ENCODE measurements around the gene PDZD8. TPM values are rescaled to one million over a fixed set of nuclear protein-coding genes. Genes with fewer than 3 reads are reported as not detected.

Gene PDZD8
- total and polyA plus RNA-seq, 2 experiments from 2014 or later, result 4.7 to 12.9 TPM

- no peak overlapping the region for H3K27ac ChIP-seq
- H3K27me3 ChIP-seq, result no peaks in the 10 kb centered on the region
- no peaks in the 10 kb centered on the region for H3K4me1 ChIP-seq (ENCODE audit: low read depth)
- H3K36me3 ChIP-seq, result no peaks in the 10 kb centered on the region
- no peak for TF ChIP-seq CTCF (IDR thresholded peaks at IDR 0.05; ENCODE audit: low read depth, low read length)
- DNase-seq (ENCODE audit: low read depth in 1 of 2, low spot score in 1 of 2), result no peak
- no peak overlapping the region for H3K4me3 ChIP-seq
- no peaks in the 10 kb centered on the region for H3K9me3 ChIP-seq (ENCODE audit: low read depth)
Observed at GRCh38 chr10:117352724-117353123, 22.5 kb downstream of the PDZD8 start.

DNA sequence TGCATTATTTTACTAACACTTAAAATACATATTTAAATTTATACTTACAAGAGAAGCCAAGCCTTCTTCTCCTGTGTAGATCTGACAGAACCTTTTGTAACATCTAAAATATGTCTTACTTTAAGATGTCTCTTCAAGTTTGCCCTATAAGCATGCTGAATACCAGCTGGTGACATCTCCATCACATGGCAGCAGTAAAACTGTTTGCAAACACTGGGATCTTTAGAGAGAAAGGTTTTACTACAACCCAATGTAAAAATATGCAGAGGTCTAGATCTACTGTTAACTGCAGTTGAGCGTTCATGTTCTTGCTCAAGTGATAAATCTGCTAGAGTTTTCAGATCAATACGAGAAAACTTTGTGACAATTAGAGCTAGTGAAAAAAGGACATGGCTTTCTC lies 23.2 kb downstream of the PDZD8 start:
- Histone ChIP-seq H3K9me3 (ENCODE audit: low read depth) (no peaks in the 10 kb centered on the region), H3K4me1 (ENCODE audit: low read depth) (no peaks in the 10 kb centered on the region), H3K36me3 (no peaks in the 10 kb centered on the region), H3K27ac (no peak overlapping the region), H3K27me3 (no peaks in the 10 kb centered on the region), H3K4me3 (no peak overlapping the region)
- DNase-seq (ENCODE audit: low read depth in 1 of 2, low spot score in 1 of 2), result no peak
- no peak for TF ChIP-seq CTCF (IDR thresholded peaks at IDR 0.05; ENCODE audit: low read depth, low read length)

DNA sequence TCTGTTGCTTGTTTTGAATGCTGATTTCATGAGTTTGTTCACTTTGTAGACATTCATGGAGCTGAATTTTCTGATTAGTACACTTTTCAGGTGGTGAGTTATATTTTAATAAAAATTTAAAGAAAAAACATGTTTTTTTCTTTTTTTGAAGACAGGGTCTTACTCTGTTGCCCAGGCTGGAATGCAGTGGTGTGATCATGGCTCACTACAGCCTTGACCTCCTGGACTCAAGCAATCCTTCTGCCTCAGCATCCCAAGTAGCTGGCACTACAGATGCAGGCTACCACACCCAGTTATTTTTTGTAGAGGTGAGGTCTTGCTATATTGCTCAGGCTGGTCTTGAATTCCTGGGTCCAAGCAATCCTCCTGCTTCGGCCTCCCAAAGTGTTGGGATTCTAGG lies 23.7 kb downstream of the PDZD8 start:
- no peaks in the 10 kb centered on the region for H3K9me3 ChIP-seq (ENCODE audit: low read depth)
- H3K4me3 ChIP-seq, result no peak overlapping the region
- H3K36me3 ChIP-seq, result no peaks in the 10 kb centered on the region
- no peak for TF ChIP-seq CTCF (IDR thresholded peaks at IDR 0.05; ENCODE audit: low read depth, low read length)
- no peak for DNase-seq (ENCODE audit: low read depth in 1 of 2, low spot score in 1 of 2)
- no peak overlapping the region for H3K27ac ChIP-seq
- H3K27me3 ChIP-seq, result no peaks in the 10 kb centered on the region
- no peaks in the 10 kb centered on the region for H3K4me1 ChIP-seq (ENCODE audit: low read depth)

GRCh38 chr10:117350909-117351308 lies 24.3 kb downstream of the PDZD8 start:
- Histone ChIP-seq H3K4me3 (no peak overlapping the region), H3K9me3 (ENCODE audit: low read depth) (no peaks in the 10 kb centered on the region), H3K27ac (no peak overlapping the region), H3K36me3 (no peaks in the 10 kb centered on the region), H3K27me3 (no peaks in the 10 kb centered on the region), H3K4me1 (ENCODE audit: low read depth) (no peaks in the 10 kb centered on the region)
- no peak for TF ChIP-seq CTCF (IDR thresholded peaks at IDR 0.05; ENCODE audit: low read depth, low read length)
- no peak for DNase-seq (ENCODE audit: low read depth in 1 of 2, low spot score in 1 of 2)

DNA sequence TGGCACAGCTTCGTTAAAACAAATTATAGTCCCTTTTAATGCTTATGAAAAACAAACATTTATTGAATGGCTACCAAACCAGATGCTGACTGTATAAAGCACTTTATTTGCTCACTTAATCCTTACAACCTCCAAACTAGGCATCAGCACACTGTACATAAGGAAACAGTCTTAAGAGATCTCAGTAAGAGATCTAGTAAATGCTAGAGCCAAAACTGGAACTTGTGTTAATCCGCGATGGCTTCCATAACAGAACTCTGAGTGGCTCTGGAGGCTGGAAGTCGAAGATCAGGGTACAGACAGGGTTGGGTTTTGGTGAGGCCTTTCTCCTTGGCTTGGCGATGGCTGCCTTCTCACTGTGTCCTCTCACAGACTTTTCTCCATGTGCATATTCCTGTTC lies 27.0 kb downstream of the PDZD8 start:
- Histone ChIP-seq H3K9me3 (ENCODE audit: low read depth) (no peaks in the 10 kb centered on the region), H3K4me1 (ENCODE audit: low read depth) (no peaks in the 10 kb centered on the region), H3K27ac (no peak overlapping the region), H3K4me3 (no peak overlapping the region), H3K36me3 (no peaks in the 10 kb centered on the region), H3K27me3 (no peaks in the 10 kb centered on the region)
- TF ChIP-seq CTCF (IDR thresholded peaks at IDR 0.05; ENCODE audit: low read depth, low read length), result no peak
- DNase-seq (ENCODE audit: low read depth in 1 of 2, low spot score in 1 of 2), result no peak

- no peaks in the 10 kb centered on the region for H3K4me1 ChIP-seq (ENCODE audit: low read depth)
- H3K27me3 ChIP-seq, result no peaks in the 10 kb centered on the region
- no peak for TF ChIP-seq CTCF (IDR thresholded peaks at IDR 0.05; ENCODE audit: low read depth, low read length)
- no peaks in the 10 kb centered on the region for H3K36me3 ChIP-seq
- H3K4me3 ChIP-seq, result no peak overlapping the region
- DNase-seq (ENCODE audit: low read depth in 1 of 2, low spot score in 1 of 2), result no peak
- H3K27ac ChIP-seq, result no peak overlapping the region
- H3K9me3 ChIP-seq (ENCODE audit: low read depth), result no peaks in the 10 kb centered on the region
Observed at GRCh38 chr10:117346574-117346973, 28.7 kb downstream of the PDZD8 start.
